ENCODE results near the gene ROR2. TPM values are rescaled to one million over a fixed set of nuclear protein-coding genes. Genes with fewer than 3 reads are reported as not detected.

The ROR2 gene
- total and polyA plus RNA-seq, 10 donors = 0.65 to 15.6 (median 6.0) TPM

- no peak for DNase-seq
- H3K36me3 ChIP-seq = no peaks in the 10 kb centered on the region
- H3K27ac ChIP-seq = no peak overlapping the region
- peaks cover 0 to 17% (median 0%) of the 10 kb centered on the region in 7 donors for H3K27me3 ChIP-seq (replicated peaks in 1 of 7)
- intact Hi-C loops (cut with DNase I; ENCODE audit: low total_unique reads) = no loop called here
- no peaks in the 10 kb centered on the region for H3K4me1 ChIP-seq
- no peak for TF ChIP-seq CTCF (IDR thresholded peaks at IDR 0.05 in 8 of 11, conservative IDR thresholded peaks at IDR 0.05 in 3 of 11)
- TF ChIP-seq POLR2AphosphoS5 (IDR thresholded peaks at IDR 0.05) = no peak
- TF ChIP-seq POLR2A (IDR thresholded peaks at IDR 0.05) = no peak
- no peaks in the 10 kb centered on the region for H3K9me3 ChIP-seq
- H3K4me3 ChIP-seq = no peak overlapping the region
Measured at GRCh38 chr9:91583161-91583875, 366.7 kb downstream of the ROR2 start.

- WGBS, 5 donors = 78 to 95% (median 94%) methylated on average over 4 of the region's 4 CpGs
- H3K4me1 ChIP-seq = no peaks in the 10 kb centered on the region
Measured at GRCh38 chr9:91582181-91582580, 367.8 kb downstream of the ROR2 start.

GRCh38 chr9:91580136-91580535, 369.9 kb downstream of the ROR2 start:
- Histone ChIP-seq H3K4me1 (no peaks in the 10 kb centered on the region), H3K9me3 (no peaks in the 10 kb centered on the region), H3K36me3 (no peaks in the 10 kb centered on the region), H3K27ac (no peak overlapping the region), H3K4me3 (no peak overlapping the region), H3K27me3 (replicated peaks in 1 of 7) (peaks cover 0 to 19% (median 0%) of the 10 kb centered on the region in 7 donors)
- TF ChIP-seq POLR2AphosphoS5 (IDR thresholded peaks at IDR 0.05) = no peak
- TF ChIP-seq CTCF (IDR thresholded peaks at IDR 0.05 in 8 of 11, conservative IDR thresholded peaks at IDR 0.05 in 3 of 11) = no peak
- no peak for TF ChIP-seq POLR2A (IDR thresholded peaks at IDR 0.05)
- WGBS, 5 donors = 22 to 31% (median 26%) methylated on average over 2 of the region's 2 CpGs
- intact Hi-C loops (cut with DNase I; ENCODE audit: low total_unique reads) = no loop called here
- DNase-seq = no peak

More at GRCh38 chr9:91582181-91582580, 367.8 kb downstream of the ROR2 start:
- intact Hi-C loops (cut with DNase I; ENCODE audit: low total_unique reads) = no loop called here
- no peak overlapping the region for H3K27ac ChIP-seq
- no peaks in the 10 kb centered on the region for H3K9me3 ChIP-seq
- no peak overlapping the region for H3K4me3 ChIP-seq
- TF ChIP-seq POLR2A (IDR thresholded peaks at IDR 0.05) = no peak
- H3K27me3 ChIP-seq (replicated peaks in 1 of 7) = peaks cover 0 to 19% (median 0%) of the 10 kb centered on the region in 7 donors
- H3K36me3 ChIP-seq = no peaks in the 10 kb centered on the region
- no peak for DNase-seq

- no peaks in the 10 kb centered on the region for H3K36me3 ChIP-seq
- H3K4me3 ChIP-seq = no peak overlapping the region
- H3K4me1 ChIP-seq = no peaks in the 10 kb centered on the region
- DNase-seq = no peak
- no peak overlapping the region for H3K27ac ChIP-seq
- H3K9me3 ChIP-seq = no peaks in the 10 kb centered on the region
- intact Hi-C loops (cut with DNase I; ENCODE audit: low total_unique reads) = no loop called here
- TF ChIP-seq POLR2A (IDR thresholded peaks at IDR 0.05) (no peak), POLR2AphosphoS5 (IDR thresholded peaks at IDR 0.05) (no peak), CTCF (IDR thresholded peaks at IDR 0.05 in 8 of 11, conservative IDR thresholded peaks at IDR 0.05 in 3 of 11) (no peak)
- peaks cover 0 to 19% (median 0%) of the 10 kb centered on the region in 7 donors for H3K27me3 ChIP-seq (replicated peaks in 1 of 7)
- WGBS, 5 donors = 86 to 89% (median 88%) methylated on average over 2 of the region's 2 CpGs
Measured at GRCh38 chr9:91578911-91579310, 371.1 kb downstream of the ROR2 start.
